Fibroblast of skin of left quadriceps (primary cell): Measurements from ENCODE around the gene FDXR.

Experiments used
- DNase-seq, 2 experiments: peaks; one replicate each; pipeline ENCODE4 v3.0.0-alpha.2; 2013; ENCODE audit warnings: low read depth in 2 of 2

FDXR gene

GRCh38 chr17:74836691-74837467 lies 35.9 kb downstream of the FDXR start:
- DNase-seq, result no peak

DNA sequence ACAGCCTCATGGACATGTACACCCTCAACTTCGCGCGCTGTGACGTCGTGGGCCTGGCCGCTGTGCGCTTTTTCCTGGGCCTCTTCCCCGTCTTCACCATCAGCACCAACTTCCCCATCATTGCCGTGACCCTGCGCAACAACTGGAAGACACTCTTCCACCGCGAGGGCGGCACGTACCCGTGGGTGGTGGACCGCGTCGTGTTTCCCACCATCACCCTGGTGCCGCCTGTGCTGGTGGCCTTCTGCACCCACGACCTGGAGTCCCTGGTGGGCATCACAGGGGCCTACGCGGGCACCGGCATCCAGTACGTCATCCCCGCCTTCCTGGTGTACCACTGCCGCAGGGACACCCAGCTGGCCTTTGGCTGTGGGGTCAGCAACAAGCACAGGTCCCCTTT lies 36.6 kb downstream of the FDXR start:
- DNase-seq, result no peak

- no peak for DNase-seq
Measured at GRCh38 chr17:74833501-74834377, 39.1 kb downstream of the FDXR start.

DNA sequence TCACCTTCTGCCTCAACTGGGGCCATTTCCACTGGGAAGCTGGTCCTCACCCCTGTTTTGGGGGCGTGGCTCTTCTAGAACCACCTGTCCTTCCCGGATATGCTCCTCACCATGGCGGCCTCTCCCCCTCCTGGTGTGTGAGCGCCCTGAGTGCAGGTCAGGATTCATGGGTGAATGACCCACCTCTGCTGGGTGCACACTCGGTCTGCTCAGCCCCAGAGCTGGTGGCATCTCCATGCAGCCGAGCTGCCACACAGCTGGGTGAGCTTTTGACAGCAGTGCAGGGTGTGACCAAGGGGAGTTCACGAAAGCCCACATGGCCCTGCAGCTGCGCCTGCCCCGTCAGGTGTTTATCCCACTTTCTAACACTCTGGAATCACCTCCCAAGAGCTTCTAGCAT lies 40.4 kb downstream of the FDXR start:
- no peak for DNase-seq

DNA sequence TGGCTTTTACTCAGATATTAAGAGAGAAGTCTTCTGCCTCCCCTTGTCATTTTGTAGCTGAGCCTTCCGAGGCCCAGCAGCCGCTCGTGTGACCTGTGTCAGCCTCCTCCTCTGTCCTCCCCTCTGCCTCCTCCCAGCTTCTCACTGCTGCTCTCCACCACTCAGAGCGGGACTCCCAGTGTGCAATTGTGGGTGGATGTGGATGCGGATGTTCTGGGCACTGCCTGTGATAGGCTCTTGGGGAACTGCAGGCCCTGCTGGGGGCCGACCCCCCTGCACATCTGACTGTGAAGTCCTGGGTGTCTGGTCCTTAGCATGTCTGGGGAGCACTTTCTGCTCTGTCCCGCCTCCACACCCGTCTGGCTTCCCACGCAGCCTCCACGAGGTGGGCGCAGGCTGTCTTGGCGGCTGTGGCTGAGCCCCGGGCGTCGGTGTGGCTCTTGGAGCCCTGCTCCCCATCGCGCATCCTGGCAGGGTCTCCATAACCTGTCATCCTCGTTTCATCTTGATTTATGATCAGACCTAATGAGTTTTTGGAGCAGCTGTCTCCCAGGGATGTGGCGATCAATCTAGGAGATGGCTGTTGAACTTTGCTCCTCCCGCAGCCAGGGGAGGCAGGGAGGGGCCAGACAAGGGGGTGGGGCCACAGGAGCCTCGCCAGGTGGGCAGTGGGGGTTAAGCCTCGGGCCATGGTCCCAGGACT lies 41.2 kb downstream of the FDXR start:
- DNase-seq, result no peak

DNA sequence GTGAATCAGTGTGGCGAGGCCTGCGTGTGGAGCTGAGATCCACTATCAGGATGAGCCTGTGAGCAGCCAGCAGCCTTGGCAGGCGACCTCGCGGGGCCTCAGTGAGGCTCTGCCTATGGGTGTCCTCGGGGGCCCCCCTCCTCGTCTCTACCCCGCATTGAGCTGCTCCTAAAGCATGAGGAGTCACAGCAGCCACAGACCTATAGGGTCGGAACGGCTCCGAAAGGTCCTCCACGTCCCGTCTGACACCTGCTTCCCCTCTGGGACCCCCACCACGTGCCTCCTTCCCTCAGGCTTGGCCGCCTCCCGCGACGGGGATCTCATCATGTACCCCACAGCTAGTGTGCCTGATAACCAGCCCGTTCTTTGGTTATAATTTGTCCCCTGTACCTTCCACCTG lies 41.9 kb downstream of the FDXR start:
- no peak for DNase-seq

GRCh38 chr17:74827800-74828199 lies 45.0 kb downstream of the FDXR start:
- DNase-seq, result no peak

DNA sequence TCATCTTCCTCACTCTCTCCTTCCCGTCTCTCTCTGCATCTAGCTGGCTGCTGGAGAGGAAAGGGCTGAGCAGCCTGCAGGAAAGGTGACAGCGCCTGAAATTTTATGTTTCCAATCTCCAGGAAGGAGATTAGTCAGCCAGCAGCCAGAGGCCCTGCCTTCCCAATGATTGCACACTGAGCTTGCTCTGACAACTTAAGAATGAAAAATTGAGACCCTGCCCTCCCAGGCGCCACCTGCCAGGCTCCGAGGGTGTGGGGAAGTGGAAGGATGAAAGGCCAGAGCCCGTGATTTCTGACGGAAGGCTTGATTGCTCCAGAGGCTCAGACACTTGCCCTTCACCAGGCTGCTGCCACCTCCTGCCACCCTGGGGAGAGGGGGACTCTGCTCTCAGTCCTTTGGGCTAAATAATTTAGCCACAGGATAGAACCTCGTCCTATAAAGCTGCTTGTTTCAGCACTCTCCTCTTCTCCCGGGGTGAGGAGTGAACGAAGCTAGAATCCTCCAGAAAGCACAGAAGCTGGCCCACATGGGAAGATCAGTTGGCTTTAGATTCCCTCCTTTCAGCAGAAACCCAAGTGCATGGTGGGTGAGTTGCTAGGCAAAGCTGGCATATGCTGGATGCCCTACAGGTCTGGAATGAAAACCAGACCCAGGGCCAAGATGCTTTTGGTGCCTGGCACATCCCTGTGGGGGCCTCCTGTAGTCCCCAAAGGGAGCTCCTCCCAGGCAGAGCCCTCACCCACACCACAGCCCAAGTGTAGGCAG lies 46.7 kb downstream of the FDXR start:
- no peak for DNase-seq

- no peak for DNase-seq
Measured at GRCh38 chr17:74824961-74825627, 47.7 kb downstream of the FDXR start.

GRCh38 chr17:74822939-74823367 lies 49.8 kb downstream of the FDXR start:
- no peak for DNase-seq

DNA sequence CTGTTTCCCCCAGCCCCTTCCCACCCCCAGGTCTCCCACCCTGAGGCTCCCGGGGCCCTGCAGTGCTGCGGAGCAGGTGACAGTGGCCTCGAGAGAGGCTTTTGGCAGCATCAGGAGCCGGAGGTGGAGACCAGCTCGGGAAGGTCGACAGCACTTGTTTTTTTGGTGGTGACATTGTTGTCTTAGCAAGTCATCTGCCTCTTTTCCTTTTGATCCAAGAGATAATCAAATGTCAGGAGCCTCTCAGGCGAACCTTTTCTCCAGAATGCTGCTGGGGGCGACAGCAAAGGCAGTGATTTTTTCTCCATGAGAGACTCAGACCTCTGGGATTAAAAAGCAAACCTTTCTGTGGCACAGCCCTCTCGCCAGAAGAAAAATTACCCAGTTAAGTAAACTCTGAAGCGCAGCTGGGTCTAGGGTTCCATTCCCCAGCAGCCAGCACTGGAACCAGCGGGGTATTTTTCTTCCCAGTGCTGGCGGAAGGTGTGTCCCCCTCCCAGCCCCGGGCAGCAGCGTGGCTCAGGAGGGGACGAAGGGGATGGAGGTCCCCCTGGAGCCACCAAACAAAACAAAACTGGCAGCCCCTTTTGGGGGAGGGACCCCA lies 50.4 kb downstream of the FDXR start:
- DNase-seq, result no peak

DNA sequence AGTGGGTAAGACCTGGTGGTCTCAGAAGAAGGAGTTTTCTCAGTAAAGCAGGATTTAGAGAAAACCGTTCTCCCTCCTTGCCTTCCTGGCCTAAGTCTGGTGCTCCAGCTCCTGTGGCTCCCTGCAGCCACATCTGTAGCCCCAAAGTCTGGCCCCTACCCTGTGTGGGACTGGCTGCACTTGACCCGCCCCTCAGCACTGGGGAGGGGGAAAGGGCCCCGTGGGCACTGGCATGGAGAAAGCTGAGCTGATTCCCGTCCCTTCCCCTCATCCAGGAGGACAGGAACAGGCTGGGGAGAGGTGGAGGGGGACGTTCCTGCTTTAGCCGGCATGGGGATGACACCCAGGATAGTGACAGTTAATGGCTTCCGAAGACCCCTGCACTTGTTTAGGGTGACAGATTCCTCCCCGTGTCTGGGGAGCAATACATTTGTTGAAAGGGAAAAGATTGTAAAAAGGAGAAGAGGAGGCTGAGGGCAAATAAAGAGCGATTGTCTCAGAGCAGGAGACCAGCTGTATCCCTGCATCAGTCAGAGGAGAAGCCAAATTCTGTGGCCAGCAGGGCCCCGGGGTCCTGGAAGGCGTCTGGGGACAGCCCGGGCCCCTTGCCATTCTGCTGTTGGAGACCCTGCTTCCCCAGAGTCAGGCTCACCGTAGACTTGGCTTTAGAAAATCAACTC lies 51.0 kb downstream of the FDXR start:
- DNase-seq, result no peak

GRCh38 chr17:74819801-74820436 lies 52.9 kb downstream of the FDXR start:
- DNase-seq, result no peak

DNA sequence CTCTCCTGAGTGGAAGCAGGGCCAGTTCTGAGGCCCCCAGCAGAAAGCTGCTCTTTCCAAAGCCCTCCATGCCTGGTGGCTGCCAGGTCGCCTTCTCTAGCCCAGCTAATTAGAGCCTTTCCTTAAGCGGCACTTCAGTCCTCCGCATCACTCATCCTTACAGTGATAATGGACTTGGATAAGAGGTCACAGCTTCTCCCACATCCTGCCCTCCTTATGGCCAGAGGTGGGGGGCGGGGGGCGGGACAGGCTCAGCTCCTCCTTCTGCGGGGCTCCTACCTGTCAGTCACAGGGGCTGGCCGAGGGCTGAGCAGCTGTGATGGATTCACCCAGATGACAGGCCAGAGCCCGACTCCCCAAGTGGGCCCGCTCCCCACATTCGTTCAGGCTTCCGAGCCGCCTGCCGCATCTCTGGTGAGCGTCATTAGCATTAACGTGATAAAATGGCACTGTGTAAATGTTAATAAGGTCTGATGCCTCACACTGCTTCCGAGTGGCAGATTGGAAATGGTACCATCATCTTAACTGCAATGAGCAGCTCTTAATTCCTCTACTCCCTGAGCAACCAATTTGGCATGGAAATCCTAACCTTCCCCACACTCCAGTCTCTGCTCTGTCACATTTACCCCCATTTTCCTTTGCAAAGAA lies 54.4 kb downstream of the FDXR start:
- no peak for DNase-seq

DNA sequence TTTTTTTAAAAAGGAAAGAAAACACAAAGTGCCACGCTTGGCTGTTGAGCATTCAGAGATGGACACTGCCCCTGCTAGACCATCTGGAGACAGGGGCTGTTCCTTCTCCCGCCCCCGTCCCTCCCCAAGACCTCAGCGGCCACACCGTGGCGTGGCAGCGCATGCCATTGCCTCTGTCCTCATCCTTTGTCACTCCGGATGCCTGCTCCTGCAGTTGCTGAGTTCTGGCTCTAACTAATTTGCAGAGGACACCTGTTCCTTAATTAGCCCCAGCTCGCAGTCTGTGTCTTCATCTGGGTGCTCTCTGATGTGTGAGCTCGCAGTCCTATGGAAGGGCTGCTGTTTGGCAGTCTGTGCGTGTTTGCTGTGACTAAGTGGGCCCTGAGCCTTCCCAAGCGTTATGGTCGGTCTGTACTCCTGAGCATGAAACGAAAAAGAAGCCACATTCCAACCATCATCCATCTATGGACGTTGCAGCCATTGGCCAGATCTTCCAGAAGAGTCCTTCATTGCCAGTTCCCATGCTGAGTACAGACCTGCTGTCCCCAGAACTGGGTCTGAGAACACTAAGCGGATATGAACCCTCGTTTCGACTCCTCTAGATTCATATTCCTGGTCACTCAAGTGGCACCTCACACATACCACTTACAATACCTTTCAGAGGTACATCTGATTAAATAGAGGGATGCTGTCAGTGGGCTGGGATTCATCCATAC lies 55.7 kb downstream of the FDXR start:
- DNase-seq, result no peak

- no peak for DNase-seq
Measured at GRCh38 chr17:74815550-74816370, 57.0 kb downstream of the FDXR start.

DNA sequence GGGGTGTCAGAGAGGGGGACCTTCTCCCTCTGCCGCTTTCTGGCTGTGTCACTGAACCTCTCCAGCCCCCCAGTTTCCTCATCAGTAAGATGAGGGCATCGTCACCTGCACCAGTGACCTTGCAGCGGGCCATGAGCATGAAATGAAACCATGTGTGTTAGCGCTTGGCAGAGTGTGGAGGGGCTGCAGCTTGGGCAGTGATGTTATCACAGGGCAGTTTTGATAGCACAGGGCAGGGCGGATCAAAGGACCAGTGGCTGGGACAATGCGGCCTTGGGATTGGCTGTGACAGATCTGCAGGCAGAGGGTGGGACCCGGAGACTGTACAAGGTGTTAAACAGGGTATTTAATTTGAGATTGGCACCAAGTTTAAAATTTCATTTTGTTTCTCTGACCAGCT lies 57.7 kb downstream of the FDXR start:
- DNase-seq, result no peak

DNA sequence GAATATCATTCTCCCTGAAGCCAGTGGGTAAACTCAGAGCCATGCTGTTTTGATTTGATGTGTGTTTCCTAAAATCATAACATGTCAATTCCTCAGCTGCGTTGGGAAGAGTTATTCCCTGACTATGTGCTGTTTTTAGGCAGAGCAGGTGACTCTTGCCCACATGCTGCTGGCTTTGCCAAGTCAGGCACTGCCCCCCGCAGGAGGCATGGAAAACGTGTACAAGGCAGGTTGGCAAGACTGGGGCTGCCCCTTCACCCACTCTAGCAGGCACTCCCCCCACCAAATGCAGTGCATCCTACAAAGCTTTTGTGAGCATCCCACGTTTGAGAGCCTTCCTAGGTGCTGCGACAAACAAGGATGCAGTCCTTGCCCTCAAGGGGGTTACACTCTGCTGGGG lies 58.3 kb downstream of the FDXR start:
- no peak for DNase-seq
